HG02759 (cell line): ENCODE results near the gene KLRC1.
"Not testable (repeated sequence)": the region's sequence is repeated elsewhere in the genome, so short reads cannot be mapped to it uniquely, and the experiment has no call there.

Source experiments
- ATAC-seq: cut with Tn5 transposase; IDR thresholded peaks from one replicate; pipeline ENCODE4 v1.9.1; 2021; ENCODE audit warnings: mild to moderate bottlenecking, moderate library complexity; ENCODE audit not compliant: unreplicated experiment

Gene KLRC1

DNA sequence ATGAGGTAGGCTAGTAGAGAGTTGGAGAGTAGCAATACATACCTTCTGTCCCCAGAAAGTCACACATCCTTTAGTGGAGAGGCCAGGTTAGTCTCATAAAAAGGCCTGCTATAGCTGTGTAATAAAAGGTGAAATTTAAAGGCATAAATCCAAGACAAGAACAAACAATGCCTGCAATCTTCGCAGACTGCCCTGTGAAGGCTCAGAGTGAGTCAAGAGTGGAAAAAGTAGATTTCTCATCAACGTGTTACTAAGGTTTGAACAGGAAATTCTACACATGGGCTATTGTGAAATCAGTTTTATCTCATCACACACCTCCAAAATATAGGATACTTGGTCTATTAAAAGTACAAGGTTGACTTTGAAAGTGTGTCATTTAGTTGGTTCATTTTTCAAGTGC lies at the start of gene KLRC1:
TSS of gene KLRC1 (minus strand) at position 222 of the 400 bp plus-strand sequence. CDS start 2,221 bp downstream, outside the sequence.
- no peak for ATAC-seq

DNA sequence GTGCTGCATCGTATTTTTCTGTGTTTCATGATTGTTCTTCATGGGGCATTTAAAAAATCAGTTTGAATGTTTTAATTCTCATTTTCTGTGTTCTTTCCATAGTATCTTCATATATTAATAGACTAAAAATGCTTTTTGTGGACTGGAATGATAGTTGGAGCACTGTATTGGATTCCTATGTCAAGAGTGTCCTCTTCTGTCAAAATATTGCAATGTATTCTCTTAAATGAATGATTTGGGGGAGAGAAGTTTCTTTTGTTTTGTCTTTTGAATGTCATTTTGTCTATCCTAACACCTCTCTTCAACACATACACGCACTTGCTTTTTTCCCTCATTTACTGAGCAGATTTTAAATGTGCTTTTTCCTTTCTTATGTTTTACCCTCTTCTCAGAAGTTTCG lies 47.9 kb upstream of the KLRC1 start:
- ATAC-seq: no peak

DNA sequence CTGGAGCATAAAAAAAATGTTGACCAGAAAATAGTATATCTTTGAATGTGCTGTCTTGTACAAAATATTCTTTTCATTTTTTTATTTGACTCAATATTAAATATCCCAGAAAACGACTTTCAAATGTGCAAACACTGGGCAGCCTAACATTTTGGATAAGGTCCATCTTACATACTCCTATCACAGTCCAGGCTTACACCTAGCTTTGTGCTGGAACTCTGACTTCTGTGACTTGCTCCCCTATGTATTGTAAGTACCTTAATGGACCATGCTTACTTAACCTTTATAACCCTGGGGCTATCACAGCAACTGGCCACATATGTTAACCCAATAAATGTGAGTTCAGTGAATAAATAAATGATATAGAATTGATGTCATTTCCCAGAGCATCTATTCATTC lies 44.9 kb upstream of the KLRC1 start:
- no peak for ATAC-seq

DNA sequence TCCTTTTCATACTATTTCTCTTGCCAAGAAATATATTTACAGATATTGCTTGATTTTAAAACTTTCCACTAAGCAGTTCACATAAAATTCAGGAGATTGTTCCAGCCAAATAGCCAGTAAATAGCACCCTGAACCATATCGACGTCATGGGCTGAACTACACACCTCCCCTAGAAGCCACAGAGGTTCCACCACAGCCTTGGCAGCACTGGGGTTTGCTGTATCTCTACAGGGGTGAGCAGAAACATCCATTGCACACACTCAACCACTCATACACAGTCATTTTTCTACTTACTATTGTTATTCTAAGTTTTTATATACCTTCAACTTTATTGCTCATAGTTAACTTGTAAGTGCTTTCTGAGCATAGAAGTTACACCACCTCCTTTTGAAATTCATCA lies 44.4 kb upstream of the KLRC1 start:
- no peak for ATAC-seq

DNA sequence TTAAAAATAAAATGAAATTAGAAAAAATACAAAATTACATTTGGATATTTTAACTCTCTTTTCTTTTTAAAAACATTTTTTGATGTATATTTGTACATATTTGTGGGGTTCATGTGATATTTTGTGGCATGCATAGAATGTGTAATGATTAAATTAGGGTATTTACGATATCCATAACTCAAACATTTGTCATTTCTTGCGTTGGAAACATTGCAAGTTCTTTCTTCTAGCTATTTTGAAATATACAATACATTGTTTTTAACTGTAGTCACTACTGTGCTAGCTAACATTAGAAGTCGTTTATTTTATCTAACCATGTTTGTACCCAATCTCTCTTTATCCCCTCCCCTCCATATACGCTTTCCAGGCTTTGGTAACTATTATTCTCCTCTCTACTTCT lies 38.6 kb upstream of the KLRC1 start:
- no peak for ATAC-seq

DNA sequence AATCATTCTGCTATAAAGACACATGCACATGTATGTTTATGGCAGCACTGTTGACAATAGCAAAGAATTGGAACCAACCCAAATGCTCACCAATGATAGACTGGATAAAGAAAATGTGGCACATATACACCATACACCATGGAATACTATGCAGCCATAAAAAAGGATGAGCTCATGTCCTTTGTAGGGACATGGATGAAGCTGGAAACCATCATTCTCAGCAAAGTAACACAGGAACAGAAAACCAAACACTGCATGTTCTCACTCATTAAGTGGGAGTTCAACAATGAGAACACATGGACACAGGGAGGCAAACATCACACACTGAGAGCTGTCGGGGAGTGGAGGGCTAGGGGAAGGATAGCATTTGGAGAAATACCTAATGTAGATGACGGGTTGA lies 34.2 kb upstream of the KLRC1 start:
- not testable (repeated sequence) for ATAC-seq

DNA sequence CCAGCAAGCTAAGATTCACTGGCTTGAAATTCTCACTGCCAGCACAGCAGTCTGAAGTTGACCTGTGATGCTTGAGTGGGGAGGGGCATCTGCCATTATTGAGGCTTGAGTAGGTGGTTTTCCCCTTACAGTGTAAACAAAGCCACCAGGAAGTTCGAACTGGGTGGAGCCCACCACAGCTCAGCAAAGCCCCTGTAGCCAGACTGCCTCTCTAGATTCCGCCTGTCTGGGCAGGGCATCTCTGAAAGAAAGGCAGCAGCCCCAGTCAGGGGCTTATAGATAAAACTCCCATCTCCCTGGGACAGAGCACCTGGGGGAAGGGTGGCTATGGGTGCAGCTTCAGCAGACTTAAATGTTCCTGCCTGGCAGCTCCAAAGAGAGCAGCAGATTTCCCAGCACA lies 28.7 kb upstream of the KLRC1 start:
- ATAC-seq: not testable (repeated sequence)

DNA sequence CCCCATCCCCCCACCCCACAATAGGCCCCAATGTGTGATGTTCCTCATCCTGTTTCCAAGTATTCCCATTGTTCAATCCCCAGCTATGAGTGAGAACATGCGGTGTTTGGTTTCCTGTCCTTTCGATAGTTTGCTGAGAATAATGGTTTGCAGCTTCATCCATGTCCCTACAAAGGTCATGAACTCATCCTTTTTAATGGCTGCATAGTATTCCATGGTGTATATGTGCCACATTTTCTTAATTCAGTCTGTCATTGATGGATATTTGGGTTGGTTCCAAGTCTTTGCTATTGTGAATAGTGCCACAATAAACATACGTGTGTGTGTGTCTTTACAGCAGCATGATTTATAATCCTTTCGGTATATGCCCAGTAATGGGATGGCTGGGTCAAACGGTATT lies 19.6 kb upstream of the KLRC1 start:
- not testable (repeated sequence) for ATAC-seq

DNA sequence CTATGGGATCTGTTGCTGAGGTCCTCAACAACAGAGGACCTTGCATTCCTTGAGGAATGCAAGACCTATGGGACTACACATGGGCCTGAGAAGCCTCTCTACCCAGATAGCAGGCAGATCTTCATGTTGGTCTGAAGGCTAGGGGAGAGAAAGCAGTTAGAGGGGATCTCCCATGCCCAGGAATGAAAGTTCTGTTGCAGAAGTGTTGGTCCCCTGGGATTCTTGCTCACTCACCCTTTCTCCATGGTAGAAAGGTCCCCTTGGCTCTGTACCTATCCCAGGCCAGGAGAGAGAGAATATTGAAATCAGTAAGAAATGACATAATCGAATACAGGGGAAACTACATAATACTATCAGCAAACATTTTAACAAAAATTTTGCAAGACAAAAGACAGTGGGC lies 16.5 kb upstream of the KLRC1 start:
- no peak for ATAC-seq

DNA sequence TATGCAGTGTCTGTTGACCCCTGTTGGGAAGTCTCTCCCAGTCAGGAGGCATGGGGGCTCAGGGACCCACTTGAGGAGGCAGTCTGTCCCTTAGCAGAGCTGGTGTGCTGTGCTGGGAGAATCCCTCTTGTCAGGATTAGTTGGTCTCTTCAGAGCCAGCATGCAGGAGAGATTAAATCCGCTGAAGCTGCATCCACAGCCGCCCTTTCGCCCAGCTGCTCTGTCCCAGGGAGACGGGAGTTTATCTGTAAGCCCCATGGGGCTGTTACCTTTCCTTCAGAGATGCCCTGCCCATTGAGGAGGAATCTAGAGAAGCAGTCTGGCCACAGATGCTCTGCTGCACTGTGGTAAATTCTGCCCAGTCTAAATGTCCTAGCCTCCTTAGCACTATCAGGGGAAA lies 13.1 kb upstream of the KLRC1 start:
- ATAC-seq: no peak

DNA sequence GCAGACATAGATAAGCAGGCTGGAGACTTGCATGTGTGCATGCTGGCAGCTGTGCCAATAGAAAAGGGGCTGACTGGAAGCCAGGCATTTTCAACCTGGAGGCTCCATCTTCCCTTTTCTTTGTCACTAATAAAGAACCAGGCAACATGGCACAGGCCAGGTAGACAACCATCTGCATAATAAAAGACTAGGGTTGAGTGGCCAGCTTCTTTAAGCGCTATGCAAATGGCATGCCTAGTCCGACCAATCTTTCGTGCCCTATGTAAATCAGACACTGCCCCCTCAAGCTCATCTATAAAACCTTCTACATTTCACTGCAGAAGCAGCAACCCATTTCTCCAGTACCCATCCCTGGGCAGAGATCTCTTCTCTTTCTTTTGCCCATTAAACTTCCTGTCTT lies 4.6 kb upstream of the KLRC1 start:
- ATAC-seq: no peak

DNA sequence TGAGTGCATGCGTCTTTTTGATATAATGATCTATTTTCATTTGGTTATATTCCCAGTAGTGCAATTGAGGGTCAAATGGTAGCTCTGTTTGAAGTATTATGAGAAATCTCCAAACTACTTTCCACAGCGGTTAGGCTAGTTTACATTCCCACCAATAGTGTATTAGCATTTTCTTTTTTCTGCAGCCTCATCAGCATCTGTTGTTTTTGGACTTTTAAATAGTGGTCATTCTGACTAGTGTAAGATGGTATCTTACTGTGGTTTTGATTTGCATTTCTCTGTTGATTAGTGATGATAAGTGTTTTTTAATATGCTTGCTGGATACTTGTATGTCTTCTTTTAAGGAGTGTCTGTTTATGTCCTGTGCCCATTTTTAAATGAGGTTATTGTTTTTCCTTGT lies 3.7 kb upstream of the KLRC1 start:
- ATAC-seq: no peak

DNA sequence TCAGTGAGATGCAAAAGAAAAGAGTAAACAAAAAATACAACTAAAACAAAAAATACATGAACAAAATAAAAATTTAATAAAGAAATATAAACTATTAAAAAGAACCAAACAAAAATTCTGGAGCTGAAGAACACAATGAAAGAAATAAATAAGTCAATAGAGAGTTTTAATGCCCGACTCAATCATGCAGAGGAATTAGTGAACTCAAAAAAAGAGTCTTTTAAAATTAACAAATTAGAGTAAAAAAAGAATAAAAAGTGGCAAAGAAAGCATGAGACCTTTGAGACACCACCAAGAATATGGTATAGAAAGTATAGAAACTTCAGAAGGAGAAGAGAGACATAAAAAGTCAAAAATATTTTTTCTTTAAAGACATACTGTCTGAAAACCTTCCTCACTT lies 2.6 kb upstream of the KLRC1 start:
- ATAC-seq: no peak

DNA sequence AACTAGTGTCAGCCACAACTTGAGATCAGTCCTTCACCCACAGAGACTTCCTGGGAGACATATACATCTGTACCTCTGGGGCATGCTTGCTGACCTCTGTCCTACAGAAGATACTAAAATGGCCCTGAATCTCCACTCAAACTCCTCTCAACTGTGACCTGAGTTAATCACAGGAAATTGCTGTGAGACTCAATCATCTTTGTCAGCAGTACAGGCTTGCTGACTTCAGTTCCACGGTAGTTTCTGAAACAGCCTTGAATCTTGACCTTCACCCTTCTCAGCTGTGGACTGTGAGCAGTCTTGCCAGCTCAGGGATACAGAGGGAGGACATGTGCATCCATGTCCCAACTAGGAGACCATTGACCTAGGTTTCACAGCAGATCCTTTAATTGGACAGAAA lies 1.4 kb upstream of the KLRC1 start:
- no peak for ATAC-seq

DNA sequence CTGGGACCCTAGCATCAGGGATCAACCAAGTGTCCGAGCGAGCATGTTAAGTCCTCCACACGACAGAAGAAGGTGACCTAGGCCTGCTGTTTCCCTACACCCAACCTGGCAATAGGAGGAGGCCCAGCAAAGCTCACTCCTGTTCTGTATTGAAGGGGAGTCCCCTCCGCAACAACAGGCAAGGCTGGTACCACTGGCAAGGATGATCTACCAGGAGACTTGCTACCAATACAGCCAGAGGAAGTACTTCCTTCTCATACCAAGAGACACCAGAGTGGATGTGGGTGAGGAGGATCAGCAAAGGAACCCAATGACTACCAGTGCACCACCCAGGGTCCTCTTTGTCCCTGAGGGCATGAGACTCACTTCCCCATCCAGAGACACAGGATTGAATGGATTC lies 4.9 kb downstream of the KLRC1 start:
- ATAC-seq: no peak

DNA sequence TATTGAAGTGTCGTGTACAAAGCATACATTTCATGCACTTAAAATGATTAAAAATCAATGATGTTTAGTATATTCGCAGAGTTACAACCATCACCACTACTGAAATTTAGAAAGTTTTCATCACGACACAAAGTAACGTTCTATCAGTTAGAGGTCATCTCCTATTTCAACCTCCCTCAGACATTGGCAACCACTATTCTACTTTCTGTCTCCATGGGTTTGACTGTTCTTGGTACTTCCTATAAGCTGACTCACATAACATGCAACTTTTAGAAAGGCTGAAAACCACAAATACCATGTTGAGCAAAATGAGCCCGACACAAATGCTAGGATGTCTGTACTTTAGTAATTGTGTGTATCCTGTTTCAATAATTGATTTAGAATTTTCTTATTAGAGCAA lies 7.1 kb downstream of the KLRC1 start:
- ATAC-seq: not testable (repeated sequence)

DNA sequence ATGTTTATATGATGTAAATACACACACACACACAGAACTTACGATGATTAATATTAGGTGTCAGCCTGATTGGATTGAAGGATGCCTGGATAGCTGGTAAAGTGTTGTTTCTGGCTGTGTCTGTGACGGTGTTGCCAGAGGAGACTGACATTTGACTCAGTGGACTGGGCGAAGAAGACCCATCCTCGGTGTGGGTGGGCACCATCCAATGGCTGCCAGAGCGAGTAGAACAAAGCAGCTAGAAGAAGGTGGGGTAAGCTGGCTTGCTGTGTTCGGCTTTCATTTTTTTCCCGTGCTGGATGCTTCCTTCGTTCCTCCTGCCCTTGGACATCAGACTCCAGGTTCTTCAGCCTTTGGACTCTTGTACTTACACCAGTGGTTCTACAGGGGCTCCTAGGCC lies 12.0 kb downstream of the KLRC1 start:
- ATAC-seq: not testable (repeated sequence)

DNA sequence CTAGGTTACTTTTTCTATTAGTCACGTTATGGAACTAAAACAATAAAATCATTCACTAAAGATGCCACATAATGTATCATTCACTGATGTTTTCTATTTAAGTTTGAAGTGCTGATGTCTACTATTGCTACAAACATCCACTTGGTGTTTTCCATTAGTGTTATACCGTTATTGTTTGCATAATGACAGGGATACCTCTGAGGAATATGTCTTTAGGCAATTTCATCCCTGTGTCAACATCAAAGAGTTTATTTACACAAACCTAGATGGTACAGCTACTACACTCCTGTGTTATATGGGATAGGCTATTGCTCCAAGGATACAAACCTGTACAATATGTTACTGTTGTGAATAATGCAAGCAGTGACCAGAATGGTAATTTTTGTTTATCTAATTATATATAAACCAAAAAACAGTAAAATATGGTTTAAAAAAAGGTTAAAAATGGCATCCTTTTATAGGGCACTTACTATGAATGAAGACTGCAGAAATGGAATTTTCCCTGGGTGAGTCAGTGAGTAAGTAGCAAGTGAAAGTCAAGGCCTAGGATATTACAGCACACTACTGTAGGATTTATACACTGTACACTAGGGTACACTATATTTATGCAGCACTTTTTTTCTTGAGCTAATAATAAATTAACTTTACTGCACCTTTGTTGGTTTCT lies 13.4 kb downstream of the KLRC1 start:
- ATAC-seq: not testable (repeated sequence)

DNA sequence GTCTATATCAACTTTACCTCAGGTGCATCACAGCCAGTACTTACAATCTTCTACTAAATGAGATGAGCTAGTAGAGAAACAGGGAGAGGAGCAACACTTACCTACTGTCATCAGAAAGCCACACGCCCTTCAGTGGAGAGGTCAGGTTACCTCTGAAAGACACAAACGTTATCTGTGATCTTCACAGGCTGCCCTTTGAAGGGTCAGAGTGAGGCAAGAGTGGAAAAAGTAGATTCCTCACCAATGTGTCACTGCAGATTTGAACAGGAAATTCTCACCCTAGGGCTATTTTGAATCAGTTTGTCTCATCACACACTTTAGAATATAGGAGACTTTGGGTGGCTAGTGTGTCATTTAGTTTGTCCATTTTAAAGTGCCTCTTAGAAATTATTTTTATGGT lies 15.6 kb downstream of the KLRC1 start:
- ATAC-seq: not testable (repeated sequence)

DNA sequence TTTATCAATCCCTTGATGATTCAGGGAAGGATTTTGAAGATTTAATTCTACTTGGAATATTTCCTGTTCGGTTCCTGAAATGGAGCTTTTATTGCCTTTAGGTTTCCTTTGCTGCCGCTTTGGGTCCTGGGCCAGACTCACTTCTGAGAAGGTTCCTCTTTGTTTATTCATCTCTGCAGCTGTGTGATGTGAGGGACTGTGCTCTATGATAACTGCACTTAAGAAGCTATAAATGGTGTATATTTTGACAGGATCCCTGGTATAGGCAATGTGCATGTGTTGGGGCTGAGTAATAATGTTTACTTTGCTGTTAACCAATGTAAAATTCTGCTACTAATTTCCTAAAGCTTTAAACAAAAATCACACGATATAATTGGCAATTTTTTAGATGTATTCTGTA lies 17.4 kb downstream of the KLRC1 start, which contains the start of gene KLRC2:
TSS of gene KLRC2 (minus strand) at position 195 of the 400 bp plus-strand sequence. CDS start at position 171, 24 bp downstream.
- not testable (repeated sequence) for ATAC-seq

DNA sequence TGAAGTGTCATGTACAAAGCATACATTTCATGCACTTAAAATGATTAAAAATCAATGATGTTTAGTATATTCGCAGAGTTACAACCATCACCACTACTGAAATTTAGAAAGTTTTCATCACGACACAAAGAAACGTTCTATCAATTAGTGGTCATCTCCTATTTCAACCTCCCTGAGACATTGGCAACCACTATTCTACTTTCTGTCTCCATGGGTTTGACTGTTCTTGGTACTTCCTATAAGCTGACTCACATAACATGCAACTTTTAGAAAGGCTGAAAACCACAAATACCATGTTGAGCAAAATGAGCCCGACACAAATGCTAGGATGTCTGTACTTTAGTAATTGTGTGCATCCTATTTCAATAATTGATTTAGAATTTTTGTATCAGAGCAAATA lies 22.6 kb downstream of the KLRC1 start:
- ATAC-seq: not testable (repeated sequence)

DNA sequence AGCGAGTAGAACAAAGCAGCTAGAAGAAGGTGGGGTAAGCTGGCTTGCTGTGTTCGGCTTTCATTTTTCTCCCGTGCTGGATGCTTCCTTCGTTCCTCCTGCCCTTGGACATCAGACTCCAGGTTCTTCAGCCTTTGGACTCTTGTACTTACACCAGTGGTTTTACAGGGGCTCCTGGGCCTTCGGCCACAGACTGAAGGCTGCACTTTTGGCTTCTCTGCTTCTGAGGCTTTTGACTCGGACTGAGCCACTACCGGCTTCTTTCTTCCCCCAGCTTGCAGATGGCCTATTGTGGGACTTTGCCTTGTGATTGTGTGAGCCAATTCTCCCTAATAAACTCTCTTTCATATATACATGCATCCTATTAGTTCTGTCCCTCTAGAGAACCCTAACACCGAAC lies 27.2 kb downstream of the KLRC1 start:
- ATAC-seq: not testable (repeated sequence)

DNA sequence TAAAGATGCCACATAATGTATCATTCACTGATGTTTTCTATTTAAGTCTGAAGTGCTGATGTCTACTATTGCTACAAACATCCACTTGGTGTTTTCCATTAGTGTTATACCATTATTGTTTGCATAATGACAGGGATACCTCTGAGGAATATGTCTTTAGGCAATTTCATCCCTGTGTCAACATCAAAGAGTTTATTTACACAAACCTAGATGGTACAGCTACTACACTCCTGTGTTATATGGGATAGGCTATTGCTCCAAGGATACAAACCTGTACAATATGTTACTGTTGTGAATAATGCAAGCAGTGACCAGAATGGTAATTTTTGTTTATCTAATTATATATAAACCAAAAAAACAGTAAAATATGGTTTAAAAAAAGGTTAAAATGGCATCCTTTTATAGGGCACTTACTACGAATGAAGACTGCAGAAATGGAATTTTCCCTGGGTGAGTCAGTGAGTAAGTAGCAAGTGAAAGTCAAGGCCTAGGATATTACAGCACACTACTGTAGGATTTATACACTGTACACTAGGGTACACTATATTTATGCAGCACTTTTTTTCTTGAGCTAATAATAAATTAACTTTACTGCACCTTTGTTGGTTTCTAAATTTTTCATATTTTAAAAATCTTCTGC lies 28.8 kb downstream of the KLRC1 start:
- ATAC-seq: not testable (repeated sequence)
